GM23338 (cell line): Measurements from ENCODE around the gene CD14. TPM values are rescaled to one million over a fixed set of nuclear protein-coding genes. Genes with fewer than 3 reads are reported as not detected.

ENCODE experiments used
- ATAC-seq: fragments of 200-7000 bp; cut with Tn5 transposase; 3 replicates; pipeline ENCODE4 v1.9.1; 2020
- DNase-seq: peaks from one replicate; pipeline ENCODE4 v3.0.0-alpha.2; 2015; ENCODE audit warnings: low spot score
- H2AFZ ChIP-seq: fragments of 200-600 bp; sonication (generic); 2 replicates; pipeline ENCODE4 v1.8.0; 2016; ENCODE audit warnings: antibody characterized with exemption, mild to moderate bottlenecking, moderate library complexity
- H3F3A ChIP-seq: fragments of 200-600 bp; sonication (generic); replicated peaks from 2 replicates; pipeline ENCODE4 v1.8.0; 2017; ENCODE audit warnings: antibody characterized with exemption, mixed run types, low read depth
- H3K27ac ChIP-seq: fragments of 200-600 bp; sonication (generic); 2 replicates; pipeline ENCODE4 v1.6.1; 2016; ENCODE audit warnings: low read depth
- H3K27me3 ChIP-seq: fragments of 200-600 bp; sonication (generic); 2 replicates; pipeline ENCODE4 v1.8.0; 2016; ENCODE audit warnings: mild to moderate bottlenecking, mixed run types, moderate library complexity; ENCODE audit not compliant: insufficient read depth
- H3K36me3 ChIP-seq: fragments of 200-600 bp; sonication (generic); 2 replicates; pipeline ENCODE4 v1.8.0; 2016; ENCODE audit warnings: mild to moderate bottlenecking; ENCODE audit not compliant: insufficient read depth
- H3K4me1 ChIP-seq: fragments of 200-600 bp; sonication (generic); 2 replicates; pipeline ENCODE4 v1.8.0; 2016; ENCODE audit warnings: mild to moderate bottlenecking, moderate library complexity; ENCODE audit not compliant: insufficient read depth
- H3K4me2 ChIP-seq: fragments of 200-600 bp; sonication (generic); 2 replicates; pipeline ENCODE4 v1.7.1; 2017; ENCODE audit warnings: mixed run types
- H3K4me3 ChIP-seq: fragments of 200-600 bp; sonication (generic); 2 replicates; pipeline ENCODE4 v1.6.1; 2016; ENCODE audit warnings: mixed run types
- H3K79me2 ChIP-seq: fragments of 200-600 bp; sonication (generic); replicated peaks from 2 replicates; pipeline ENCODE4 v1.8.0; 2017; ENCODE audit warnings: mild to moderate bottlenecking; ENCODE audit not compliant: insufficient read depth
- H3K9me2 ChIP-seq: fragments of 200-600 bp; sonication (generic); 2 replicates; pipeline ENCODE4 v1.8.0; 2017; ENCODE audit not compliant: insufficient read depth
- H4K20me1 ChIP-seq: fragments of 200-600 bp; sonication (generic); replicated peaks from 2 replicates; pipeline ENCODE4 v1.8.0; 2017; ENCODE audit warnings: mild to moderate bottlenecking; ENCODE audit not compliant: insufficient read depth
- H3K27ac Mint-ChIP-seq: 2 replicates; pipeline ENCODE4 v1.8.0; 2020; ENCODE audit warnings: inconsistent platforms, mild to moderate bottlenecking, moderate library complexity, mixed read lengths
- H3K27me3 Mint-ChIP-seq: 3 replicates; pipeline ENCODE4 v1.8.0; 2022; ENCODE audit warnings: low read depth, mild to moderate bottlenecking, moderate library complexity, mixed read lengths, inconsistent platforms; ENCODE audit not compliant: insufficient read depth, poor library complexity
- H3K36me3 Mint-ChIP-seq: 3 replicates; pipeline ENCODE4 v1.8.0; 2021; ENCODE audit warnings: low read depth, mild to moderate bottlenecking, inconsistent platforms, moderate library complexity, mixed read lengths
- H3K4me1 Mint-ChIP-seq: 3 replicates; pipeline ENCODE4 v1.8.0; 2020; ENCODE audit warnings: mild to moderate bottlenecking, inconsistent platforms, mixed read lengths
- H3K4me3 Mint-ChIP-seq: 3 replicates; pipeline ENCODE4 v1.8.0; 2021; ENCODE audit warnings: moderate library complexity, mild to moderate bottlenecking, inconsistent platforms, mixed read lengths
- H3K9me3 Mint-ChIP-seq: 3 replicates; pipeline ENCODE4 v1.8.0; 2020; ENCODE audit warnings: moderate library complexity, mild to moderate bottlenecking, inconsistent platforms, mixed read lengths
- CTCF ChIP-seq, 2 experiments: fragments of 200-600 bp in 1 of 2; sonication (generic) in 1 of 2; conservative IDR thresholded peaks; 2 replicates each; pipeline versions ENCODE4 v1.5.1 to v1.6.1; 2016 to 2017; ENCODE audit warnings: antibody characterized with exemption in 2 of 2, low read depth in 2 of 2, mild to moderate bottlenecking in 2 of 2, moderate library complexity in 1 of 2
- EZH2phosphoT487 ChIP-seq: fragments of 200-600 bp; sonication (generic); IDR thresholded peaks from one replicate; pipeline ENCODE4 v1.8.1; 2018; ENCODE audit warnings: antibody characterized with exemption; ENCODE audit not compliant: unreplicated experiment
- JUNB ChIP-seq: IDR thresholded peaks from one replicate; pipeline ENCODE4 v1.6.1; 2016; ENCODE audit warnings: antibody characterized with exemption; ENCODE audit not compliant: unreplicated experiment
- NANOG ChIP-seq: IDR thresholded peaks from 2 replicates; pipeline ENCODE4 v1.6.1; 2016; ENCODE audit warnings: antibody characterized with exemption, borderline replicate concordance
- REST ChIP-seq: IDR thresholded peaks from one replicate; pipeline ENCODE4 v1.6.1; 2018; ENCODE audit warnings: antibody characterized with exemption; ENCODE audit not compliant: unreplicated experiment
- ZNF114 ChIP-seq: fragments of 250-450 bp; sonication (Bioruptor Pico); IDR thresholded peaks from 2 replicates; pipeline ENCODE4 v1.5.0; 2020; ENCODE audit warnings: mild to moderate bottlenecking, moderate library complexity
- ZNF331 ChIP-seq: fragments of 250-450 bp; sonication (Bioruptor Pico); IDR thresholded peaks from 2 replicates; pipeline ENCODE4 v1.5.0; 2020; ENCODE audit warnings: low read depth, mild to moderate bottlenecking, moderate library complexity
- polyA plus RNA-seq: library from polyadenylated mRNA; unstranded; fragments of >200 nt; fragmentation: Nextera tagmentation; extraction: Ambion mirVana; gene quantifications from 2 replicates; pipeline ENCODE4 v1.2.1, GENCODE V29; 2016
- total RNA-seq: library from RNA; depleted of rRNA; stranded (reverse); fragments of >200 nt; shearing (Covaris generic); gene quantifications from 2 replicates; pipeline ENCODE4 v1.2.3, GENCODE V29; 2014

The CD14 gene
- total and polyA plus RNA-seq, 2 experiments from 2014 or later = not detected

GRCh38 chr5:140607031-140607430, 25.9 kb downstream of the CD14 start (continued):
- TF ChIP-seq CTCF (conservative IDR thresholded peaks at IDR 0.05; ENCODE audit: low read depth in 2 of 2) (no peak), REST (no peak), JUNB (no peak)

- H3K9me2 ChIP-seq = no peaks in the 10 kb centered on the region
- H3K9me3 Mint-ChIP-seq = peaks cover 28% of the 10 kb centered on the region
- H3K4me2 ChIP-seq = no peak overlapping the region
- no peaks in the 10 kb centered on the region for H3K4me1 Mint-ChIP-seq
- no peak overlapping the region for H3K4me3 Mint-ChIP-seq
- H3K4me1 ChIP-seq = no peaks in the 10 kb centered on the region
- H3K27me3 Mint-ChIP-seq = peaks cover 5% of the 10 kb centered on the region
- no peak overlapping the region for H3K4me3 ChIP-seq
- H3F3A ChIP-seq = no peaks in the 10 kb centered on the region
- no peak overlapping the region for H2AFZ ChIP-seq
- TF ChIP-seq ZNF331 = no peak
- no peak for TF ChIP-seq EZH2phosphoT487
- no peak for TF ChIP-seq NANOG
- no peak for TF ChIP-seq JUNB
- TF ChIP-seq ZNF114 = no peak
- TF ChIP-seq REST = no peak
- H3K27ac ChIP-seq = no peak overlapping the region
- no peaks in the 10 kb centered on the region for H3K36me3 Mint-ChIP-seq
- no peak for ATAC-seq
- DNase-seq = no peak
- H3K27me3 ChIP-seq = no peaks in the 10 kb centered on the region
- H4K20me1 ChIP-seq = no peaks in the 10 kb centered on the region
- no peaks in the 10 kb centered on the region for H3K36me3 ChIP-seq
- H3K79me2 ChIP-seq = no peaks in the 10 kb centered on the region
- H3K27ac Mint-ChIP-seq = no peak overlapping the region
Observed at GRCh38 chr5:140605879-140606278, 27.1 kb downstream of the CD14 start.
